ENCODE data around the gene LY6G5C.
"Not testable (repeated sequence)": the region's sequence is repeated elsewhere in the genome, so short reads cannot be mapped to it uniquely, and the experiment has no call there.

LY6G5C gene

DNA sequence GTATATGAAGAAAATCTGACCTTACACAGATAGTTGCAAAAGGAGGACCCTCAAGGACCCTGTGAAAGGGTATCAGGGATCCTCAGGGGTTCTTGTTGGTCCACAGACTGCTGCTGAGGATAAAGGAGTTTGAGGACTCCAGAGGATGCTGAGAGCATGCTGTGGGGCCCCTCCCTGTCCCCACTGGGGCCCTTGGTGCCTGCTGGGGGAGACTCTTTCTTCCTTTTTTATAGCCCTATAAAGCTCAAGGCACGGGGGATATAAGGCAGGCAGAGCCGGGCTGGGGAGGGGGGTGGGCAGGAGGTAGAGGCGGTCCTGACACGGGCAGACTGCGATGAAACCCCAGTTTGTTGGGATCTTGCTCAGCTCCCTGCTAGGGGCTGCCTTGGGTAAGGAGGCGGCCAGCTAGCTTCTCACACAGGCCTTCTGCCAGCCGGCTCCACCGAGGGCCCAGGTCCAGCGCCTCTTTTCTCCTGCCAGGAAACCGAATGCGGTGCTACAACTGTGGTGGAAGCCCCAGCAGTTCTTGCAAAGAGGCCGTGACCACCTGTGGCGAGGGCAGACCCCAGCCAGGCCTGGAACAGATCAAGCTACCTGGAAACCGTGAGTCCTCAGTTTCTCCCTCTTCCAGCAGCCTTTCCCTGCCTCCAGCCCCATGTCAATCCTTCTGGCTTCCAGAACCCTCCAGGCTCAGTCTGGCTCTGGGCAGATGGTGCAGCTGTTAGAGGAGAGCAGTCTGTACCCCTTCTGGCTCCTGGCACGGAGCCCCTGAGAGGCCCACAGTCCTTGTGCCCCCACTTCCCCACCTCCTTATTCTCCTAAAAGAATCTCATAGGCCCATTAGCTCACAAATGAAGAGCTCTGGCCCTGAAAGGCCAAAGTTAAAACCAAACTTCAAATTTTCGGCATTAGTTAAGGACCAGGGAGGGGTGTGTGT, 34.4 kb upstream of the LY6G5C start, which contains the start of gene LY6G6D:
TSS of gene LY6G6D (plus strand) at position 327 of the 937 bp plus-strand sequence. CDS start at position 335, 8 bp downstream.
- DNase-seq: no peak

DNA sequence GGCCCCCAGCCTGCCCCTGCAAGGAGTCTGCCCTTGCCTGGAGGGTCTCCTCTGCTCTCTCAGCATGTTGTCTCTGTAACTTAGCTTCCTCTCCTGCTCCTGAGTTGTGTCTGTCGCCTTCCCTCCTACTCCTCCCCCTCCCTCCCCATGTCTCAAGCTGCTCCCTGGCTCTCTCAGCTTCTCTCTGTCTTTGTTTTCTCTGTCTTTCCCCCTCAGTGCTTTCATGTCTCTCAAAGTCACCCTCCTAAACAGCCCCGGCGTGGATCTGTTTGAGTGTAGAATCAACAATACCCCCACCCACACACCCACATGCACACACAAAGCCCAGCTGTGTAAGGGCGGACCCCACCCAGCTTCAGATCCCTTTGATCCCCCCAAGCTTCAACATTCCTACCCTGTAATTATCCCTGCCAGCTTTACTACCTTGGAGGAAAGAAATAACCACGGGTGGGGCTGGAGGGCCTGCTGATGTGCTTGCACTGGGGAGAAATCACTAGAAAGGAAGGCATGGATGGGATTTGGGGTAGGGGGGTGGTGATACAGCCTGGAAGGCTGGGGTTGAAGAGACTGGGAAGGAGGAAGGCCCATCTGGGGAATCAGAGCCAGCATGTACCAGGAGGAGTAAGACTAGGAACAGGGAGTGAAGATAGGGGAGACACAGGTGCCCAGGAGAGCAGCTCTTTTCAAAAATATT, 33.3 kb upstream of the LY6G5C start:
- DNase-seq: peak; percentile 6

- no peak for DNase-seq
Observed at GRCh38 chr6:31713465-31713864, 32.6 kb upstream of the LY6G5C start.

DNA sequence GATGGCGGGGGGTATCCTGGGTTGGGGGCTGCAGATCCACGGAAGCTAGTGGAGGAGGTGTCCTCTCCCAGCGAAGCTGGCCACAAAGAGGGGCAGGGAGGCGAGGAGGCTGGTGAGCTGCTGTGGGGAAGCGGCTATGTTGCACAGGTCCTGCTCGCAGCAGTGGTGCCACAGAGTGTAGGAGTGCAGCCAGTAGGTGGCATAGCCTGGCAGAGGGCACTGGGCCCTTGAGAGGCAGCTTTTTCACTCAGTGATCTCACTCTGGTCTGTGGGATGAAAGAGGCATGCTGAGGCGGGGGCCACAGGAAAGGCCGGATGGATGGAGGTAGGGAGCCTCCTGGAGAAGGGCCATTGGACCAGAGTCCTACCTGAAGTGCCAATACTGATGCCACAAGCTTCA, 31.4 kb upstream of the LY6G5C start:
- no peak for DNase-seq

DNA sequence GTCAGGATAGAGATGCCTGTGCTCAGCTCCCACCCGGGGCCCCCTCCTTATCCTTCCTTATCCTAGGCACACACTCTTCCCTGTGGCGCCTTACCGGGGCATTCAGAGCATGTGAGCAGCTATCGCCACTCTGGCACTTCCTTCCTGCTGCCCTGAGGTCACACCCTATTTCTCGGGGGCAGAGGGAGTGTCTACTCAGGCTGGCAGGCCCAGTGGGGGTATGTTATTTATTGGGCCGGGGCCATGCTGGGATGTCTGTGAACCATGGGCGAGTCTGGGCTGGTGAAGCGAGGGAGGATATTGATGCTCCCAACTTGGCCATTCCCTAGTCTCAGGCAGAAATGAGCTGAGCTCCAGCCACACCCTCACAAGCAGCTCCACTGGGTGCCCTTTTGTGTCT, 30.4 kb upstream of the LY6G5C start:
- DNase-seq: no peak

DNA sequence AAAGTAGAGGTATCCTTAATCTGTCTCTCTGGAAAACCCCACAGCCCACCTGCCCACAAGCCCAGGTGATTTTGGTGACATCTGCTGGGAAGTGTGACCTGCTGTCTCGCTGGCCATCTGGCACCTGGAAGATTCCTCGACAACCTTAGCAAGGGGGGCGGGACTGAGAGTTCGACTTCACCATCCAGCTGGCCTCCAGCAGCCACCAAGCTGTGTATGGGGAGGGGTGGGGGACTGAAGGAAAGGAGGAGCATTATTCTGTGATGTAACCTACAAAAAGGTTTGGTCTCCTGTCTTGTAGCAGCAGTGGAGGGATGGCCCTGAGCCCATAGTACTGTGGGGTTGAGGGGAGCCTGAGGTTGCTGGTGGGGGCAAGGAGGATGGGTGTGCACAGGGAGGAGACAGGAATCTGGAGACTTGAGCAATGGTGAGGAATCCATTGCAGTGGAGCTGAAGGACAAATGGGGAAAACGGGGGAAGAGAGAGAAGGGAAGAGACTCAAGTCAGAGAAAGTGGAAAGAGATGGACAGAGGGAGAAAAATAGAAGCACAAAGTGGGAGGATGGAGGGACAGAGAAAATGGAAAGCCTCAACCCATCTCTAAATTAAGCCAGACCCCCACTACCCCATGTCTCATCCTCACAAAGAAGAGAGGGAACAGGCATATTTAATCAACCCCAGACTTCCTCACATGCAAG, 29.8 kb upstream of the LY6G5C start:
- no peak for DNase-seq

GRCh38 chr6:31709157-31709556, 28.3 kb upstream of the LY6G5C start:
- not testable (repeated sequence) for DNase-seq

DNA sequence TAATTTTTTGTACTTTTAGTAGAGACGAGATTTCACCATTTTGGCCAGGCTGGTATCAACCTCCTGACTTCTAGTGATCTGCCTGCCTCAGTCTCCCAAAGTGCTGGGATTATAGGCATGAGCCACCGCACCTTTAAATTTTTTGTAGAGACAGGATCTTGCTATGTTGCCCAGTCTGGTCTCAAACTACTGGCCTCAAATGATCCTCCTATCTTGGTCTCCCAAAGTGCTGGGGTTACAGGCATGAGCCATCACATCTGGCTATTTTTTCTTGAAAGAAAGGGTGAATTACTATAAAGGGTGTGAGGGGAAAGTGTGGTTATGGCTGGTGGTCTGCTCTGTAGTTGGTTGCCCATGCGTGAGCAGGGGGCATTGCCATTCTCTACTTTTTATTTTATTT, 27.4 kb upstream of the LY6G5C start:
- no peak for DNase-seq

DNA sequence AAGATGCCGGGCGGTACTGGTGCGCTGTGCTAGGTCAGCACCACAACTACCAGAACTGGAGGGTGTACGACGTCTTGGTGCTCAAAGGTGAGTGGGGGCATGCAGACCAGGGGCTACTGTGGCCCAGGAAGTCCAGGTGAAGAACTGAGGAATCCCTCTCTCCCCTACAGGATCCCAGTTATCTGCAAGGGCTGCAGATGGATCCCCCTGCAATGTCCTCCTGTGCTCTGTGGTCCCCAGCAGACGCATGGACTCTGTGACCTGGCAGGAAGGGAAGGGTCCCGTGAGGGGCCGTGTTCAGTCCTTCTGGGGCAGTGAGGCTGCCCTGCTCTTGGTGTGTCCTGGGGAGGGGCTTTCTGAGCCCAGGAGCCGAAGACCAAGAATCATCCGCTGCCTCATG, 26.8 kb upstream of the LY6G5C start:
- DNase-seq: no peak

- DNase-seq: no peak
Observed at GRCh38 chr6:31706599-31706998, 25.7 kb upstream of the LY6G5C start, which contains the start of gene LY6G6F. LY6G6F (plus strand) TSS chr6:31706866; CDS start chr6:31706907, 41 bp downstream.

DNA sequence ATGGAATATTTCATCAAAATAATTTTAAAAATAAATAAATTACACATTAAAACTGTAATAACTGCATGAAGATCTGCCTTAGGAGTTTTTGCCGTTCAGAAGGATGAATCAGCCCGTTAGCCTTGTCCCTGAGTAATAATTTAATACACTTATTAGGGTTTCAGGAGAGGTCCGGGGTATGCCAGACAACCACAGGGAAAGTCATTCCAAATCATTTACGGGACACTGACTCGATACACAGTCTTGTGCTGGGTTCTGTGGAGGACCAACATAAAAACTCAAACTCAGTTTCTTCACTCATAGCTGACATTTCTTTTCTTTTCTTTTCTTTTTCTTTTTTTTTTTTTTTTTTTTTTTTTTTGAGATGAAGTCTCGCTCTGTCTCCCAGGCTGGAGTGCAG, 25.1 kb upstream of the LY6G5C start:
- no peak for DNase-seq

GRCh38 chr6:31702819-31703716, 22.2 kb upstream of the LY6G5C start, which contains the start of gene ABHD16A:
ABHD16A (minus strand) TSS chr6:31703324; CDS start chr6:31703281, 43 bp downstream.
- DNase-seq: peak; percentile 98

- DNase-seq: peak; percentile 33
Observed at GRCh38 chr6:31702405-31702818, 21.5 kb upstream of the LY6G5C start.

GRCh38 chr6:31701666-31702404, 21.0 kb upstream of the LY6G5C start:
- DNase-seq: no peak

DNA sequence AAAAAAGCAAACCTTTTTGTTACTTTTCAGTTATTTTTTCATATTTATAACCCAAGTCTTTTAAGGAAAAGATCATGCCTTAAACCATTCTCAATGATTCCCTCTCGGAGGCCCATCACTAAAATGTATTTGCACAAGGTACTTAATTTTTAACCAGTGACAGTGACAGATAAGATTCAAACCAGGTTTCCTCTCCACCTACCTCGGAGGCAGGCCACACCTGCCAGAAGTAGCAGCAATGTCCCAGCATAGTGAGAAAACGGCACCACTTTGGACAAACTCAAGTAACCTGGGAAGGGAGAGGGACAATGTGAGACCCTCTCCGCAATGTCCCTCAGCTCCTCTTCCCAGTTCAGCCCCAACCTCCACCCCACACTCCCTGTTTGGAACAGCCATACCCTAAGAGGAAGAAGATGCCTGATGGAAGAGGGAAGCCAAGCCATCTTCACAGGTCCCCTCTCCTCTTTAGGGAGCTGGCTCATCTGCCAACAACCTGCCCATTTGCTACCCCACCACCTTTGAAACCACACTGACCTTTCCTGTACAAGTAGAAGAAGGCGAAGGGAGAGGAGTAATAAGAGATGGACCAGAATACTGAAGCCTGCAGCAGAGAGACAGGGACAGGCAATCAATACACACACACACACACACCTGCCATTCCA, 20.0 kb upstream of the LY6G5C start:
- DNase-seq: no peak

GRCh38 chr6:31697555-31697954, 16.7 kb upstream of the LY6G5C start:
- no peak for DNase-seq

GRCh38 chr6:31693535-31693934, 12.7 kb upstream of the LY6G5C start:
- no peak for DNase-seq

DNA sequence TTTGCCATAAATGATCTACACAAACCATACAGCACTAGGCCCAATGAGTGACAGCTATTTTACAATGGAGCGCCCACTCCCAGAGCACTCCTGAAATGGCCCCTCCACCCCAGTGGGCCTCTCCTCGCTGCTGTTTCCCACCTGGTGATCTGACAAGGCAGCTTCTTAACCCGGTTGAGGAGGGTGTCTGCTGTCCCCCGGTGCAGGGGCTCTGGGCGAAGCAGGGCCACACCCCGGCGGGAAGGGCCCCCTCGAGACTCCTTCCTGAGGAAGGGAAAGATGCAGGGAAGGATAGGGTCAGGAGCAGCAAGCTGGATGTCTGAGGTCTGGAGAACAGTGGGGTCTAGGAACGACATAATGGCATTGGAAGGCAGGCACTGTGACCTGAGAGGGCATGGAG, 12.0 kb upstream of the LY6G5C start:
- DNase-seq: no peak

- no peak for DNase-seq
Observed at GRCh38 chr6:31692353-31692752, 11.5 kb upstream of the LY6G5C start.

DNA sequence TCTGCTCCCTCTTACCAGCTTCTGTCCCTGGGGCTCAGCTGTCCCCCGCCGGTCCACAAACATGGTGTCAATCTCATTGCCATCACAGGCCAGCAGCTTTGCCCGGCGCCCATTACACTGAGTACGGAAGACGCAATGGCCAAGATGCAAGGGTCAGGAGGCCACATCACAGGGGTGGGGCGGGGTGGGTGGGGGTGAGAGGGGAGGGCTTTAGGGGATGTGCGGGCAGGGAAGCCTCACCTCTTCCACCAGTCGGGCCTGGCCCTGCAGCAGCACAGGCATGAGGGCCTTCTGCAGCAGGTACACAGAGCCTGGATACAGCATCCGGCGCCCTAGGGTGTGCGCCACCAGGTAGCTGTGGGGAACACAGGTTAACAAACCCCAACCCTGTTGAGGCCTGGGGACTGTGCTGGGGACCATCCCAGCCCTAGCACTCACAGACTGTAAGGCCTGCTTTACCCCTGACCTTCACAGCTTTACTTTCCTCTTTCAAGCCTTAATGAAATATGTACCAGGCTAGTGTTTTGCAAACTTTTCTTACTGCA, 10.8 kb upstream of the LY6G5C start:
- no peak for DNase-seq

GRCh38 chr6:31691078-31691463, 10.2 kb upstream of the LY6G5C start:
- DNase-seq: no peak

Measured in NCI-H345 (cell line).